Prostate gland (tissue), 2 donors: ENCODE results near the gene ARID4A. TPM values are rescaled to one million over a fixed set of nuclear protein-coding genes. Genes with fewer than 3 reads are reported as not detected.

Experiments used
- DNase-seq: peaks from one replicate; pipeline ENCODE4 v3.0.0-alpha.2; 2019; ENCODE audit warnings: low spot score
- H3K27ac ChIP-seq, 2 donors: fragments of 200-600 bp; sonication (generic); 2 replicates each; pipeline ENCODE4 v1.5.1; 2017 to 2019
- H3K27me3 ChIP-seq: fragments of 200-600 bp; sonication (generic); replicated peaks from 2 replicates; pipeline ENCODE4 v1.5.1; 2019; ENCODE audit not compliant: insufficient read depth
- H3K36me3 ChIP-seq, 2 donors: fragments of 200-600 bp; sonication (generic); 1 replicate in 1 of 2; 2 replicates in 1 of 2; pipeline versions ENCODE4 v1.5.1 to v1.8.1; 2017 to 2019
- H3K4me1 ChIP-seq: fragments of 200-600 bp; sonication (generic); replicated peaks from 2 replicates; pipeline ENCODE4 v1.5.1; 2019
- H3K4me3 ChIP-seq, 2 donors: fragments of 200-600 bp; sonication (generic); 2 replicates each; pipeline ENCODE4 v1.5.1; 2017 to 2019
- H3K9me3 ChIP-seq: fragments of 200-600 bp; sonication (generic); 2 replicates; pipeline ENCODE4 v1.5.1; 2017
- POLR2A ChIP-seq: fragments of 450-650 bp; IDR thresholded peaks from one replicate; pipeline ENCODE4 v1.6.1; 2016; ENCODE audit warnings: antibody characterized with exemption, mild to moderate bottlenecking
- POLR2AphosphoS5 ChIP-seq: sonication (generic); formaldehyde crosslinking; IDR thresholded peaks from one replicate; pipeline ENCODE4 v1.6.1; 2017; ENCODE audit warnings: antibody characterized with exemption
- WGBS: methylation state at CpG from one replicate; pipeline ENCODE4 v1.1.5; 2018; 5-methylcytosine and 5-hydroxymethylcytosine counted together
- intact Hi-C: fragments of 100-400 bp; cut with DNase I; formaldehyde crosslinking; loops from one replicate; pipeline ENCODE4 v1.14.2; 2022
- total RNA-seq, 2 donors: library from RNA; depleted of rRNA; stranded (reverse); fragments of >200 nt; gene quantifications; one replicate each; pipeline ENCODE4 v1.1.0, GENCODE V29; 2016
- TF ChIP-seq, protein P1 (sequence below), 4 experiments: fragments of 200-600 bp in 2 of 4; fragments of 450-650 bp in 2 of 4; sonication (generic) in 2 of 4; IDR thresholded peaks; 1 replicate in 3 of 4; 2 replicates in 1 of 4; pipeline ENCODE4 v1.5.1; 2016 to 2019; ENCODE audit warnings: antibody characterized with exemption in 4 of 4, mild to moderate bottlenecking in 2 of 4, moderate library complexity in 2 of 4

The ARID4A gene
- total RNA-seq, 2 donors from 2014 or later: 10.0 to 14.8 TPM

DNA sequence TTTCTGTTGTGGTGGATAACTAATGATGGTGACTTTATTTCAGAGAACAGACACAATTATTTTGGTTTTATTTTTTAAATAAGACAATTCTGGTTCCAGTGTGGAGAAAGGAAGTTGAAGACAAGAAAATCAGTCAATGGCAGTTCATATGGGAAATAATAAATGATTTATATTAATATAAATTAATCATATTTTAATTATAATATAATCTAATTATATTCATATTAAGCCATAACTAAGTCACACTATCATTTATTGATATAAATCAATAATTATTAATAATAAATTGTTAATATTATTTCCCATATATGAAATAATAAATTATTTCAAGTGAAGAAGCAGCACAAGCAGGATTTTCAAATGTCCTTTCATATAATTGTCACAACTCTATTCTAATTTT lies 100.1 kb downstream of the ARID4A start:
- no peak overlapping the region for H3K4me3 ChIP-seq
- H3K27ac ChIP-seq: no peak overlapping the region
- H3K4me1 ChIP-seq: no peaks in the 10 kb centered on the region
- DNase-seq: no peak
- no peaks in the 10 kb centered on the region for H3K27me3 ChIP-seq
- TF ChIP-seq POLR2AphosphoS5 (no peak), POLR2A (no peak)
- TF ChIP-seq, protein P1, sequence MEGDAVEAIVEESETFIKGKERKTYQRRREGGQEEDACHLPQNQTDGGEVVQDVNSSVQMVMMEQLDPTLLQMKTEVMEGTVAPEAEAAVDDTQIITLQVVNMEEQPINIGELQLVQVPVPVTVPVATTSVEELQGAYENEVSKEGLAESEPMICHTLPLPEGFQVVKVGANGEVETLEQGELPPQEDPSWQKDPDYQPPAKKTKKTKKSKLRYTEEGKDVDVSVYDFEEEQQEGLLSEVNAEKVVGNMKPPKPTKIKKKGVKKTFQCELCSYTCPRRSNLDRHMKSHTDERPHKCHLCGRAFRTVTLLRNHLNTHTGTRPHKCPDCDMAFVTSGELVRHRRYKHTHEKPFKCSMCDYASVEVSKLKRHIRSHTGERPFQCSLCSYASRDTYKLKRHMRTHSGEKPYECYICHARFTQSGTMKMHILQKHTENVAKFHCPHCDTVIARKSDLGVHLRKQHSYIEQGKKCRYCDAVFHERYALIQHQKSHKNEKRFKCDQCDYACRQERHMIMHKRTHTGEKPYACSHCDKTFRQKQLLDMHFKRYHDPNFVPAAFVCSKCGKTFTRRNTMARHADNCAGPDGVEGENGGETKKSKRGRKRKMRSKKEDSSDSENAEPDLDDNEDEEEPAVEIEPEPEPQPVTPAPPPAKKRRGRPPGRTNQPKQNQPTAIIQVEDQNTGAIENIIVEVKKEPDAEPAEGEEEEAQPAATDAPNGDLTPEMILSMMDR (IDR thresholded peaks at IDR 0.05): no peak
- intact Hi-C loops: no loop called here
- H3K9me3 ChIP-seq: no peaks in the 10 kb centered on the region
- no peaks in the 10 kb centered on the region for H3K36me3 ChIP-seq

GRCh38 chr14:58398895-58399294 lies 100.5 kb downstream of the ARID4A start:
- Histone ChIP-seq H3K9me3 (no peaks in the 10 kb centered on the region), H3K36me3 (no peaks in the 10 kb centered on the region), H3K4me3 (no peak overlapping the region), H3K27ac (no peak overlapping the region), H3K27me3 (no peaks in the 10 kb centered on the region), H3K4me1 (no peaks in the 10 kb centered on the region)
- intact Hi-C loops: no loop called here
- TF ChIP-seq, protein P1 (IDR thresholded peaks at IDR 0.05): no peak
- TF ChIP-seq POLR2A (no peak), POLR2AphosphoS5 (no peak)
- 87% methylated on average over 3 of the region's 3 CpGs for WGBS
- no peak for DNase-seq

DNA sequence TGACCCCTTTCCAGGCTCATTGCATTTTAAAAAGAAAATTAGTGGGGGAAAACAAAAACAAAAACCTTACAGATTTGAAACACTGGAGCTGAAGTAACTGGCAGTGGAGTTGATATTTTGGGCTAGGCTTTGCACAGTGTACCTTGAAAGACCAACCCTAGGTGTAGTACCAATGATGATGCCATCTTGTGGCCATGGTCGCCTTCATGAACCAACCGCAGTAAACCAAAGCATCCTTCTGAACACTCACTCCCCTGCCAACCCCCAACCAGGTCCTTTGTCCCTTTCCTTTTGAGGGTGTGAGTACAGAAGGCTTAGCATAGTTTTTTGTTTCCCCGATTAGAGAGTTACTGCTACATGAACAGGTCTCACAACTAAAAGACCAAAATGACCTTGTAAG lies 103.2 kb downstream of the ARID4A start:
- intact Hi-C loops: no loop called here
- TF ChIP-seq, protein P1 (IDR thresholded peaks at IDR 0.05): no peak
- no peak for TF ChIP-seq POLR2AphosphoS5
- TF ChIP-seq POLR2A: no peak
- H3K27ac ChIP-seq: no peak overlapping the region
- no peak overlapping the region for H3K4me3 ChIP-seq
- WGBS: 88% methylated on average over 3 of the region's 3 CpGs
- no peaks in the 10 kb centered on the region for H3K4me1 ChIP-seq
- H3K9me3 ChIP-seq: no peaks in the 10 kb centered on the region
- H3K27me3 ChIP-seq: no peaks in the 10 kb centered on the region
- H3K36me3 ChIP-seq: no peaks in the 10 kb centered on the region
- no peak for DNase-seq

DNA sequence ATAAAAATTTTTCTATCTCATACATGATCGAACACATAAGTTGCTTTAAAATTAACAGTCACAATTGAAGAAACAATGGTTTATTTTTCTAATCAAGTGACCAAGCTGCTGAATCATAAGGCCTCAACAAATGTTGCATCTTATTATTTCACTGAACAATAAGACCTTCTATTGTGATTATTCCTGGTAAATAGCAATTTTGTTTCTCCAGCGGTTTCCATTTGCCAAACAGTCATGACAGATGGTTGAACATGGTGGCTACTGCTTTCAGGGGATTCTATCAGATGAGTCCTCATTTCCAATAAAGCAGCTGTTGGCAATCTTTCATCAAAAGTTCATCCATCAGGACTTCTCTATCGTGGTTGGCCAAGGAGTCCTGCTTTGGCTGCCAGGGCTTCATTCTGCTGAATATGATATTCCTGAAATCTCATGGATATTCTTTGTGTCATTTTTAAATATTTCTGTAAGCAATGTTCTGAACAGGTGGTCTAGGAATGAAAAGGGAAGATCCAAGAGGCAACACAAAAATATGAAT lies 110.4 kb downstream of the ARID4A start:
- Histone ChIP-seq H3K36me3 (peaks cover 0 to 11% of the 10 kb centered on the region in 2 donors), H3K27me3 (no peaks in the 10 kb centered on the region), H3K4me3 (no peak overlapping the region), H3K27ac (no peak overlapping the region), H3K4me1 (no peaks in the 10 kb centered on the region), H3K9me3 (no peaks in the 10 kb centered on the region)
- intact Hi-C loops: no loop called here
- no peak for DNase-seq
- WGBS: 89% methylated on average over 3 of the region's 3 CpGs
- TF ChIP-seq POLR2AphosphoS5 (no peak), POLR2A (no peak)
- TF ChIP-seq, protein P1 (IDR thresholded peaks at IDR 0.05): no peak

DNA sequence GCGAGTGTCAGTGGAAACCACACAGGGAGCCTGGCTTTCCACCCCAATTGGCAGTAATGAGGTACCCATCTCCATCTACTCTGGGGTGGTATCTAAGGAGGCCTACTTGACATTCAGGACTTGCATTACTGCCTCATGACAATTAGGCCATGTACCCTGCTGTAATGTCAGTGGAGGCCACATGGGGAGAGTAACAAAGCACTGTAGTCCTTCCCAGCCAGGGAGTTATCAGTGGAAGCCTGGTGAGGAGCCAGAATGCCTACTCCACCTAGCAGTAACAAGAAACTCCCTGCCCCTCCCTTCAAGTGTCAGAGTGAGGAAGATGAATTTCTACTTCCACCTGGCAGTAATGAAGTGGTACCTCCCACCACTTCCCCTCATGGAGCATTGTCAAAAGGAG lies 116.5 kb downstream of the ARID4A start:
- intact Hi-C loops: no loop called here
- 95% methylated on average over 1 of the region's 1 CpG for WGBS
- Histone ChIP-seq H3K36me3 (peaks cover 0 to 10% of the 10 kb centered on the region in 2 donors), H3K4me1 (no peaks in the 10 kb centered on the region), H3K4me3 (no peak overlapping the region), H3K9me3 (no peaks in the 10 kb centered on the region), H3K27ac (no peak overlapping the region), H3K27me3 (no peaks in the 10 kb centered on the region)
- DNase-seq: no peak
- TF ChIP-seq POLR2A: no peak
- TF ChIP-seq, protein P1 (IDR thresholded peaks at IDR 0.05): no peak
- TF ChIP-seq POLR2AphosphoS5: no peak
